Embryonic facial prominence (tissue), 1 donor: ENCODE measurements around the gene ARIH2.
A peak's percentile ranks its signal among the peaks of the same experiment; 100 is the strongest.
"Not testable (repeated sequence)": the region's sequence is repeated elsewhere in the genome, so short reads cannot be mapped to it uniquely, and the experiment has no call there.

ENCODE experiments used
- DNase-seq: peaks from one replicate; pipeline ENCODE4 v3.0.0-alpha.2; 2016; ENCODE audit errors: extremely low spot score

ARIH2 gene

GRCh38 chr3:49004352-49005302 lies 86.0 kb downstream of the ARIH2 start:
- no peak for DNase-seq

- DNase-seq, result no peak
Observed at GRCh38 chr3:49005303-49005680, 86.7 kb downstream of the ARIH2 start.

GRCh38 chr3:49005998-49006397 lies 87.4 kb downstream of the ARIH2 start:
- no peak for DNase-seq

GRCh38 chr3:49006408-49007067 lies 87.9 kb downstream of the ARIH2 start:
- DNase-seq, result no peak

- DNase-seq, result peak; percentile 92
Observed at GRCh38 chr3:49007068-49007770, 88.6 kb downstream of the ARIH2 start, which contains the start of gene WDR6. Gene WDR6 (plus strand): TSS chr3:49007391. CDS start chr3:49007432, 41 bp downstream.

- peak; percentile 65 for DNase-seq
Observed at GRCh38 chr3:49007771-49008528, 89.3 kb downstream of the ARIH2 start.

GRCh38 chr3:49008627-49009026 lies 90.0 kb downstream of the ARIH2 start:
- DNase-seq, result not testable (repeated sequence)

GRCh38 chr3:49009396-49009795 lies 90.8 kb downstream of the ARIH2 start:
- no peak for DNase-seq

GRCh38 chr3:49012441-49013017 lies 93.9 kb downstream of the ARIH2 start:
- no peak for DNase-seq

- DNase-seq, result no peak
Observed at GRCh38 chr3:49013113-49013737, 94.6 kb downstream of the ARIH2 start.

GRCh38 chr3:49013738-49014660 lies 95.4 kb downstream of the ARIH2 start:
- no peak for DNase-seq

GRCh38 chr3:49015072-49015471 lies 96.4 kb downstream of the ARIH2 start:
- no peak for DNase-seq

- DNase-seq, result no peak
Observed at GRCh38 chr3:49015765-49016164, 97.1 kb downstream of the ARIH2 start.

GRCh38 chr3:49016414-49017228 lies 98.0 kb downstream of the ARIH2 start:
- no peak for DNase-seq

- DNase-seq, result no peak
Observed at GRCh38 chr3:49017229-49017970, 98.8 kb downstream of the ARIH2 start.

GRCh38 chr3:49017971-49018706 lies 99.5 kb downstream of the ARIH2 start, which contains the start of gene DALRD3:
Gene DALRD3 (minus strand): TSS chr3:49018580. CDS start chr3:49018564, 16 bp downstream.
- no peak for DNase-seq

GRCh38 chr3:49018707-49019006 lies 100.0 kb downstream of the ARIH2 start:
- DNase-seq, result no peak
